WTC11 (cell line): ENCODE results near the gene LTK. TPM values are rescaled to one million over a fixed set of nuclear protein-coding genes. Genes with fewer than 3 reads are reported as not detected.

Experiments used
- ATAC-seq: fragments of 200-7000 bp; cut with Tn5 transposase; 2 replicates; pipeline ENCODE4 v1.10.0; 2021; ENCODE audit warnings: mild to moderate bottlenecking, moderate library complexity
- CTCF ChIA-PET: fragments of 300-600 bp; sonication (Branson Sonifier 250); formaldehyde crosslinking; loops from one replicate; lab custom pipeline; 2021; ENCODE audit warnings: antibody characterized with exemption; lab: Charles Lee
- POLR2A ChIA-PET: fragments of 350-600 bp; sonication (Branson Sonifier 250); formaldehyde crosslinking; loops from one replicate; lab custom pipeline; 2021; ENCODE audit warnings: antibody characterized with exemption; lab: Charles Lee
- DNase-seq: peaks from one replicate; pipeline ENCODE4 v3.0.0; 2021; ENCODE audit warnings: low spot score
- H3K27ac Mint-ChIP-seq: 2 replicates; pipeline ENCODE4 v1.8.0; 2021; ENCODE audit warnings: mixed read lengths
- H3K27me3 Mint-ChIP-seq: 2 replicates; pipeline ENCODE4 v1.8.0; 2021; ENCODE audit warnings: low read depth, mild to moderate bottlenecking, moderate library complexity, mixed read lengths
- H3K36me3 Mint-ChIP-seq: 2 replicates; pipeline ENCODE4 v1.8.0; 2021; ENCODE audit warnings: mixed read lengths
- H3K4me1 Mint-ChIP-seq: 2 replicates; pipeline ENCODE4 v1.8.0; 2022; ENCODE audit warnings: mixed read lengths
- H3K4me3 Mint-ChIP-seq: 2 replicates; pipeline ENCODE4 v1.8.0; 2021; ENCODE audit warnings: mild to moderate bottlenecking, moderate library complexity, mixed read lengths
- H3K9me3 Mint-ChIP-seq: 2 replicates; pipeline ENCODE4 v1.8.0; 2021; ENCODE audit warnings: mixed read lengths
- CREB1 ChIP-seq: sonication (generic); formaldehyde crosslinking; IDR thresholded peaks from 2 replicates; pipeline ENCODE4 v1.8.0; 2023; ENCODE audit warnings: mild to moderate bottlenecking, missing genetic modification reagents
- CREM ChIP-seq: sonication (generic); formaldehyde crosslinking; IDR thresholded peaks from 2 replicates; pipeline ENCODE4 v1.8.1; 2022; ENCODE audit warnings: mild to moderate bottlenecking, missing genetic modification reagents, moderate library complexity
- ELF4 ChIP-seq: sonication (generic); formaldehyde crosslinking; IDR thresholded peaks from 2 replicates; pipeline ENCODE4 v1.8.1; 2022; ENCODE audit warnings: low read depth, mild to moderate bottlenecking, moderate library complexity, missing genetic modification reagents
- ETV6 ChIP-seq: sonication (generic); formaldehyde crosslinking; IDR thresholded peaks from 2 replicates; pipeline ENCODE4 v1.8.1; 2022; ENCODE audit warnings: mild to moderate bottlenecking, missing genetic modification reagents
- NFATC4 ChIP-seq: fragments of 250-450 bp; sonication (Bioruptor Pico); IDR thresholded peaks from 2 replicates; pipeline ENCODE4 v1.9.0; 2021; ENCODE audit warnings: mild to moderate bottlenecking
- NFE2L1 ChIP-seq: sonication (generic); formaldehyde crosslinking; IDR thresholded peaks from 2 replicates; pipeline ENCODE4 v1.8.1; 2023; ENCODE audit warnings: missing genetic modification reagents
- NR1H2 ChIP-seq: sonication (generic); formaldehyde crosslinking; IDR thresholded peaks from 2 replicates; pipeline ENCODE4 v1.9.0; 2021; ENCODE audit warnings: mild to moderate bottlenecking, moderate library complexity, missing genetic modification reagents
- NR3C1 ChIP-seq: sonication (generic); formaldehyde crosslinking; conservative IDR thresholded peaks from 2 replicates; pipeline ENCODE4 v1.8.1; 2023; ENCODE audit warnings: low read depth, mild to moderate bottlenecking, missing genetic modification reagents
- PRRX2 ChIP-seq: fragments of 250-450 bp; sonication (Bioruptor Pico); IDR thresholded peaks from 2 replicates; pipeline ENCODE4 v1.8.0; 2021; ENCODE audit warnings: mild to moderate bottlenecking
- TEAD4 ChIP-seq: sonication (generic); formaldehyde crosslinking; IDR thresholded peaks from 2 replicates; pipeline ENCODE4 v1.8.0; 2022; ENCODE audit warnings: mild to moderate bottlenecking, missing genetic modification reagents
- ZBTB21 ChIP-seq: sonication (generic); formaldehyde crosslinking; IDR thresholded peaks from 2 replicates; pipeline ENCODE4 v1.8.1; 2023; ENCODE audit warnings: mild to moderate bottlenecking, missing genetic modification reagents, borderline replicate concordance
- ZNF232 ChIP-seq: sonication (generic); formaldehyde crosslinking; IDR thresholded peaks from 2 replicates; pipeline ENCODE4 v1.8.0; 2022; ENCODE audit warnings: mild to moderate bottlenecking, missing genetic modification reagents
- ZNF263 ChIP-seq: sonication (generic); formaldehyde crosslinking; IDR thresholded peaks from 2 replicates; pipeline ENCODE4 v1.8.1; 2022; ENCODE audit warnings: low read depth, mild to moderate bottlenecking, moderate library complexity, missing genetic modification reagents
- ZNF396 ChIP-seq: fragments of 250-450 bp; sonication (Bioruptor Pico); IDR thresholded peaks from 2 replicates; pipeline ENCODE4 v1.8.0; 2021; ENCODE audit warnings: mild to moderate bottlenecking, moderate library complexity, borderline replicate concordance
- total RNA-seq: library from RNA; stranded (reverse); gene quantifications from 3 replicates; pipeline ENCODE4 v1.2.3, GENCODE V29; 2021
- TF ChIP-seq, protein P1 (sequence below): fragments of 250-450 bp; sonication (Bioruptor Pico); IDR thresholded peaks from 2 replicates; pipeline ENCODE4 v1.9.0; 2021; ENCODE audit warnings: mild to moderate bottlenecking
- TF ChIP-seq, protein P2 (sequence below): sonication (generic); formaldehyde crosslinking; IDR thresholded peaks from 2 replicates; pipeline ENCODE4 v1.8.0; 2022; ENCODE audit warnings: mild to moderate bottlenecking, missing genetic modification reagents
- TF ChIP-seq, protein P3 (sequence below): sonication (generic); formaldehyde crosslinking; IDR thresholded peaks from 2 replicates; pipeline ENCODE4 v1.8.1; 2023; ENCODE audit warnings: mild to moderate bottlenecking, missing genetic modification reagents

Gene LTK
- total RNA-seq, 1 experiment from 2014 or later, result 0.66 TPM

DNA sequence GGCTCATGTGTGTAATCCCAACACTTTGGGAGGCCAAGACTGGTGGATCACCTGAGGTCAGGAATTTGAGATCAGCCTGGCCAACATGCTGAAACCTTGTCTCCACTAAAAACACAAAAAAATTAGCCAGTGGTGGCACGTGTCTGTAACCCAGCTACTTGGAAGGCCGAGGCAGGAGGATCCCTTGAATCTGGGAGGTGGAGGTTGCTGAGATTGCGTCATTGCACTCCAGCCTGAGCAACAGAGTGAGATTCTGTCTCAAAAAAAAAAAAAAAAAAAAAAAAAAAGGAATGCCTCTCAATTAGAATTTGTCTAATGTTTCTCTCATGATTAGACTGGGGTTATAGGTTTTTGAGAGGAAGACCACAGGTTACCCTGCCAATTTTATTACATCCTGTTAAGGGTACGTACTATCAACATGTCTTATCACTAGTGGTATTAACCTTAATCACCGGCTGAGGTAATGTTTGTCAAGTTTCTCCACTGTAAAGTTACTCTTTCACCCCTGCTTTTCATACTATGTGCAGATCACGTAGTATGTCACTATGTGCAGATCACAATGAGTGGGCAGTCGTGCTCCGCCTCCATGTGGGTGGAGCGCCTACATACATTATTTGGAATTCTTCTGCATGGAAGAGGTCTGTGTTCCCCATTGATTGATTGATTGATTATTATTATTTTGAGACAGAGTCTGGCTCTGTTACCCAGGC is 36.6 kb upstream of the LTK start (continued):
- TF ChIP-seq, protein P1, sequence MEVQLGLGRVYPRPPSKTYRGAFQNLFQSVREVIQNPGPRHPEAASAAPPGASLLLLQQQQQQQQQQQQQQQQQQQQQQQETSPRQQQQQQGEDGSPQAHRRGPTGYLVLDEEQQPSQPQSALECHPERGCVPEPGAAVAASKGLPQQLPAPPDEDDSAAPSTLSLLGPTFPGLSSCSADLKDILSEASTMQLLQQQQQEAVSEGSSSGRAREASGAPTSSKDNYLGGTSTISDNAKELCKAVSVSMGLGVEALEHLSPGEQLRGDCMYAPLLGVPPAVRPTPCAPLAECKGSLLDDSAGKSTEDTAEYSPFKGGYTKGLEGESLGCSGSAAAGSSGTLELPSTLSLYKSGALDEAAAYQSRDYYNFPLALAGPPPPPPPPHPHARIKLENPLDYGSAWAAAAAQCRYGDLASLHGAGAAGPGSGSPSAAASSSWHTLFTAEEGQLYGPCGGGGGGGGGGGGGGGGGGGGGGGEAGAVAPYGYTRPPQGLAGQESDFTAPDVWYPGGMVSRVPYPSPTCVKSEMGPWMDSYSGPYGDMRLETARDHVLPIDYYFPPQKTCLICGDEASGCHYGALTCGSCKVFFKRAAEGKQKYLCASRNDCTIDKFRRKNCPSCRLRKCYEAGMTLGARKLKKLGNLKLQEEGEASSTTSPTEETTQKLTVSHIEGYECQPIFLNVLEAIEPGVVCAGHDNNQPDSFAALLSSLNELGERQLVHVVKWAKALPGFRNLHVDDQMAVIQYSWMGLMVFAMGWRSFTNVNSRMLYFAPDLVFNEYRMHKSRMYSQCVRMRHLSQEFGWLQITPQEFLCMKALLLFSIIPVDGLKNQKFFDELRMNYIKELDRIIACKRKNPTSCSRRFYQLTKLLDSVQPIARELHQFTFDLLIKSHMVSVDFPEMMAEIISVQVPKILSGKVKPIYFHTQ, result no peak
- no peak for TF ChIP-seq NR3C1 (CRISPR knock-in tag)
- no peak for TF ChIP-seq TEAD4
- TF ChIP-seq PRRX2 (CRISPR knock-in tag), result no peak
- TF ChIP-seq ZNF232 (CRISPR knock-in tag), result no peak
- no peak for TF ChIP-seq ELF4 (CRISPR knock-in tag)
- no peak for TF ChIP-seq CREM (CRISPR knock-in tag)
- TF ChIP-seq NR1H2, result no peak
- no peak for TF ChIP-seq ZNF263 (CRISPR knock-in tag)
- TF ChIP-seq, protein P2, sequence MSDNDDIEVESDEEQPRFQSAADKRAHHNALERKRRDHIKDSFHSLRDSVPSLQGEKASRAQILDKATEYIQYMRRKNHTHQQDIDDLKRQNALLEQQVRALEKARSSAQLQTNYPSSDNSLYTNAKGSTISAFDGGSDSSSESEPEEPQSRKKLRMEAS (CRISPR knock-in tag), result no peak
- TF ChIP-seq, protein P3, sequence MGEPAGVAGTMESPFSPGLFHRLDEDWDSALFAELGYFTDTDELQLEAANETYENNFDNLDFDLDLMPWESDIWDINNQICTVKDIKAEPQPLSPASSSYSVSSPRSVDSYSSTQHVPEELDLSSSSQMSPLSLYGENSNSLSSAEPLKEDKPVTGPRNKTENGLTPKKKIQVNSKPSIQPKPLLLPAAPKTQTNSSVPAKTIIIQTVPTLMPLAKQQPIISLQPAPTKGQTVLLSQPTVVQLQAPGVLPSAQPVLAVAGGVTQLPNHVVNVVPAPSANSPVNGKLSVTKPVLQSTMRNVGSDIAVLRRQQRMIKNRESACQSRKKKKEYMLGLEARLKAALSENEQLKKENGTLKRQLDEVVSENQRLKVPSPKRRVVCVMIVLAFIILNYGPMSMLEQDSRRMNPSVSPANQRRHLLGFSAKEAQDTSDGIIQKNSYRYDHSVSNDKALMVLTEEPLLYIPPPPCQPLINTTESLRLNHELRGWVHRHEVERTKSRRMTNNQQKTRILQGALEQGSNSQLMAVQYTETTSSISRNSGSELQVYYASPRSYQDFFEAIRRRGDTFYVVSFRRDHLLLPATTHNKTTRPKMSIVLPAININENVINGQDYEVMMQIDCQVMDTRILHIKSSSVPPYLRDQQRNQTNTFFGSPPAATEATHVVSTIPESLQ (CRISPR knock-in tag), result no peak
- no peak for TF ChIP-seq NFE2L1 (CRISPR knock-in tag)
- TF ChIP-seq, all 79 proteins: peak for 0

DNA sequence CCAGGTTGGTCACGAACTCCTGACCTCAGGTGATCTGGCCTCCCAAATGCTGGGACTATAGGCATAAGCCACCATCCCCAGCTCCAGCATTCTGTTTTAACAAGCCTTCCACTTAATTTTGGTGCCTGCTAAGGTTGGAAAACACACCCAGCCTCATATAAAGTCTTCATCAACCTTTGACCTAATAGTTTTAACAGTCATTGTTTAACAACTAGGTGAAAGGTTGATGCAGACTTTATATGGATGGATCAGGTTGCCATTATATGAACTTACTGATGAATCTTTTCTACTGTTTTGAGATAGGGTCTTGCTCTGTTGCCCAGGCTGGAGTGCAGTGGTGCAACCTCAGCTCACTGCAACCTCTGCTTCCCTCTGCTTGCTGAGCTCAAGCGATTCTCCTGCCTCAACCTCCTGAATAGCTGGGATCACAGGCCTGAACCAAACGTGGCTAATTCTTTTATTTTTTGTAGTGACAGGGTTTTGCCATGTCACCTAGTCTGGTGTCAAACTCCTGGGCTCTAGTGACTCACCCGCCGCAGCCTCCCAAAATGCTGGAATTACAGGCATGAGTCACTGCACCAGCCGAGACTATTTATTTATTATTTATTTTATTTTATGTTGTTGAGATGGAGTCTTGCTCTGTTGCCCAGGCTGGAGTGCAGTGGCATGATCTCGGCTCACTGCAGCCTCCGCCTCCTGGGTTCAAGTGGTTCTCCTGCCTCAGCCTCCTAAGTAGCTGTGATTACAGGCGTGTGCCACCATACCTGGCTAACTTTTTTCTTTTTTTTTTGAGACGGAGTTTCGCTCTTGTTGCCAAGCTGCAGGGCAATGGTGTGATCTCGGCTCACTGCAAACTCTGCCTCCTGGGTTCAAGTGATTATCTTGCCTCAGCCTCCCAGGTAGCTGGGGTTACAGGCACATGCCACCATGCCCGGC is 33.5 kb upstream of the LTK start:
- Mint-ChIP-seq H3K27ac (no peak overlapping the region), H3K27me3 (peaks cover 3% of the 10 kb centered on the region; the same call in 1 of the 2 replicates), H3K4me3 (no peak overlapping the region), H3K4me1 (peaks cover 5% of the 10 kb centered on the region), H3K9me3 (no peaks in the 10 kb centered on the region), H3K36me3 (no peaks in the 10 kb centered on the region)
- ATAC-seq (no peak), DNase-seq (no peak)
- CTCF ChIA-PET, result interaction anchor here (2.2 to 3.9 kb wide), 2 partner anchors 10 to 11 kb away, joined by 6 to 24 read pairs; no protein-coding TSS in a partner anchor
- TF ChIP-seq, protein P2 (CRISPR knock-in tag), result no peak
- TF ChIP-seq ZBTB21 (CRISPR knock-in tag), result no peak
- TF ChIP-seq ETV6 (CRISPR knock-in tag), result no peak
- no peak for TF ChIP-seq NFATC4 (CRISPR knock-in tag)
- TF ChIP-seq NFE2L1 (CRISPR knock-in tag), result no peak
- TF ChIP-seq CREB1 (CRISPR knock-in tag), result no peak
- no peak for TF ChIP-seq ZNF232 (CRISPR knock-in tag)
- no peak for TF ChIP-seq ZNF396 (CRISPR knock-in tag)
- POLR2A ChIA-PET, result no interaction called here
